GM21360 (cell line): ENCODE data around the gene MAB21L2.
"Not testable (repeated sequence)": the region's sequence is repeated elsewhere in the genome, so short reads cannot be mapped to it uniquely, and the experiment has no call there.

Source experiments
- ATAC-seq: cut with Tn5 transposase; IDR thresholded peaks from one replicate; pipeline ENCODE4 v1.9.1; 2021; ENCODE audit warnings: mild to moderate bottlenecking, moderate library complexity; ENCODE audit not compliant: unreplicated experiment

The MAB21L2 gene

DNA sequence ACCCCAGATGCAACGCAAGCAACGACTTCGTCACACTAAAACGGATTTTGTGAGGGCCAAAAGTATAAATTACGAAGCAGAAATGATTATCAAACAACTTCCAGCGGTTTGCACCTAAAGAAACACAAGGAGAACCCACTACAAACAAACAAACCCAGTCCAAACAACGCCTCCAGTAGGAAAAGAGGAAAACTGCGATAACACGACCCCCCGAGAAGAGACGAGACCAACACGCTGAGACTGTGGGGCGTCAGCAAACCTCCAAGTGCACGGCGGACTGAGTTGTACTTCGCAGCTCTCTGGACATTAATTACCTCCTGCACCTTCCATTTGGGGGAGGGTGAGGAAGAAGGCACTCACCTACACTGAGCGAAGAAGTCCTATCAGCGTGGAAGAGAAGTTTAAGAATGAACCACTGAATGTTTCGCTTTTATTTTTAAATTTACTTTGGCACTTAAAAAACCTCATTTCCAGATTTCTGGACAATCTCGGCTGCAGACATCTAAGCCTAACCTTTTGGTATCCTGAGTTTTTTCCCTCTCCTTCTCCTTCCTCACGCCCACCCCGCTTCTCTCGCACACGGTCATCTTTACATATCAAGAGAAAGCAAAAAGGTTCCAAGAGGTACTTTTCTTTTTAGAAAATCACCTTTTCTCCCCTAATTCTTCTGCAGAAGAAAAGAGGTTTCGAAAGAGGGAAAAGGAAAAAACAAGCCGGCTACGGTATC, at the start of gene MAB21L2:
MAB21L2 (plus strand) TSS at position 6 of the 727 bp plus-strand sequence. CDS start 879 bp downstream, outside the sequence.
- ATAC-seq, result no peak

DNA sequence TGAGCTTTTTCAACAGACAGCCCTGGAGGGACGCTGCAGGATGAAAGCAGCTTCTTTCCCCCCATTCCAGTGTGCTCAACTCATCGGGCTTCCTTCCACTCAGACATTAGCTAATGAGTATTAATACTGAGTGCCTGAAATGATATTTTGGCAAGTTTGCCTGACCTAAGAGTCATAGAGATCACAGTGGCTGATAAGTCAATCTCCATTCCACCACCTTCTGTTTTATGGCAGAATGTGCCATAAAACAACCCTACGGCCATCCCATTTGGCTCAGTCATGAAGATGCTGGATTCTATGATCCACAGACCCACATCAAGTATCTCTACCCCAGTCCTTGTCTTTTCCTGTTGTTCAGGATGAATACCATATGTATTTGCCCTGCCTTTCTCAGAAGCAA, 48.3 kb upstream of the MAB21L2 start:
- no peak for ATAC-seq

- ATAC-seq, result no peak
These were observed 47.1 kb upstream of the MAB21L2 start for GRCh38 chr4:150534818-150535217.

DNA sequence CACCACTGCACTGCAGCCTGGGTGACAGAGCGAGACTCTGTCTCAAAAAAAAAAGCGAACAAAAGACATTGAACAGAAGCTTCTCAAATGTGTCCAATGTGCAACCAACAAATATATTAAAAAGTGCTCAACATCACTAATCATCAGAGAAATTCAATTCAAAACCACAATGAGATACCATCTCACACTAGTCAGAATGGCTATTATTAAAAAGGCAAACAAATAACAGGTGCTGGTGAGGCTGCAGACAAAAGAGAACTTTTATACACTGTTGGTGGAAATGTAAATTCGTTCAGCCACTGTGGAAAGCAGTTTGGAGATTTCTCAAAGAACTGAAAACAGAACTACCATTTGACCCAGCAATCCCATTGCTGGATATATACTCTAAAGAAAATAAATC, 44.0 kb upstream of the MAB21L2 start:
- not testable (repeated sequence) for ATAC-seq

GRCh38 chr4:150540536-150540935, 41.4 kb upstream of the MAB21L2 start:
- no peak for ATAC-seq

DNA sequence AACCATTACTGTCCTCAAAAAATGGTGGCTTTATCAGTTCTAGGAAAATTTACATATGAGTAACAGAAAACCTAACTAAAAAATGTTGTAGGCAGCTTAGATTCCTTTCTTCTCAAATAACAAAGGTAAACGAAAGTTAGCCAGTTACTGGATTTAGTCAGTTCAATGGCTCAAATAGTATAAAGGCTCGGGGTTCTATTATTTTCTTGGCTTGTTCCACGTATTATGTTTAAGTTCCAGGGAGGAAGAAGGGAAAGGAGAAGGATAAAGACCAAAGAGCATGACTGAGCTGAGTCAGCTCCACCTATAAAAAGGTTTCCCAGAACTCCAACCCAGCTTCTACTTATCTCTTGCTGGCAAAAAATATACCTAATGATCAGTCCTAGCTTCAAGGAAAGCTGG, 41.0 kb upstream of the MAB21L2 start:
- ATAC-seq, result no peak

- ATAC-seq, result no peak
These were observed 40.3 kb upstream of the MAB21L2 start for GRCh38 chr4:150541681-150542080.

- no peak for ATAC-seq
These were observed 38.9 kb upstream of the MAB21L2 start for GRCh38 chr4:150543042-150543441.

GRCh38 chr4:150546286-150546685, 35.7 kb upstream of the MAB21L2 start:
- no peak for ATAC-seq

DNA sequence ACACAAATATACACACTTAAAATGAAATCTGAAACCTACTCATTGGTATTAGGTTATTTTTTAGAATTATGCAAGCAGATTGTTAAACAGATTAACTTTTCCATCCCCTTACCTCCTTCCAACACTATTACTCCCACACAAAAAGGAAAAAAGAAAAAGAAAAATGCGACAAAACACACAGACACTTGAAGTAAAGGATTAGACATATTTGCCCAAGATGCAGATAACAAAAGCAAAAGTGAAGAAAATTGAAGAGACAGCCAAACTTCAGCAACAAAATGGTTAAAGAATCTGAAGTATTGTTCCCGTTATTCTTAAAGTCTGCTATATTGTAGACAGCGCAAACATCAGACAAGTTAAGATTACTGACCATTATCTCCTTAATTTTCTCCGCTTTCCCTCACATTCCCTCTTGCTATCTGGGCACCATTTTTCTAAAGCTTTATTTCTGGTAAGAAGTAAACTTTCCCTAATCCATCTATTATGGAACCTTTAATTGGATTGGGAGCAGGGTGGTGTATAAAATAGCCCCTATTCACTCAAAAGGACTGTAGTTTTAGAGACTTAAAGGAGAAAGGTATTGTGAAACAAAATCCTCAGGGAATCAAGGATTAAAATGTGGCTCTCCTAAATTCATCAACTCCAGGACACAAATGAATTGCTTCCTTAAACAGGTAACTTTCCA, 34.7 kb upstream of the MAB21L2 start:
- ATAC-seq, result no peak

GRCh38 chr4:150557811-150558210, 24.1 kb upstream of the MAB21L2 start:
- not testable (repeated sequence) for ATAC-seq

DNA sequence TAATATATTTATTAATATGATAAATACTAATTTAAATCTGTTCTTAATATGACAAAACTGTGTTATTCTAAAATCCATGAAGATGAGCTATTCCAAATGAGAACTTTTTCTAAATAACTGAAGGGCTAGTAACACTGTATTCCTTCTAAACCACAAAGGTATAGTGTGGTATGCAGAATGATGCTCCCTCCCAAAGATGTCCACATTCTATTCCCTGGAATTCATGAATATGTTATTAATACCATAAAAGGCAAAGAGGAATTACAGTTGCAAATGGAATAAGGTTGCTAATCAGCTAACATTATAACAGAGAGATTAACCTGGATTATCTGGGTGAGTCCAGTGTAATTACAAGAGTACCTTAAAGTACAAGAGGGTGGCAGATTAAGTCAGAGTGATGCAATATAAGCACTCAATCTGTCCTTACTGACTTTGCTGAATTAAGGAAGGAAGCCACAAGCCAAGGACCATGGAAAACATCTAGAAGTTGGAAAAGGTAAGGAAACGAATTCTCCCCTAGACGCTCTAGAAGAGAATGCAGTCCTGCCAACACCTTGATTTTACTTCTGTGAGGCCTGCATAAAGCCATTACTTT, 20.7 kb upstream of the MAB21L2 start:
- no peak for ATAC-seq

DNA sequence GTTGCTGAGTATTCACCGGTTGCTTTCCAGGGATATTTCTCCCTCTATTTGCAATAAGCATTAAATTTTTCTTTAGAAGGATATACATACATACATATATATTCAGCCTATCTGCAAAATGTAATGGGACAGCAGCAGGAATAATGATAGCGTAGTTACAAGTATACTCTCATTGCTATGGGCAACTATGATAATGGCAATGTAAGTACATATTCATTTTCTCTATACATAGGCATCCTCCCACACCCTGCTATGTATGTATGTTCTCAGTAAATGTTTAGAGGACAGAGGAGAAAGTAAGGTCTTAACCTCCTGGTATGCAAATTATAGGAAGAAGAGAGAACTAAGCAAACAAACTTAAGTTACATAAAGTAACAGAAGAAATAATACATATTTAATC, 19.7 kb upstream of the MAB21L2 start:
- no peak for ATAC-seq

GRCh38 chr4:150562751-150563150, 19.2 kb upstream of the MAB21L2 start:
- ATAC-seq, result no peak

GRCh38 chr4:150564967-150565366, 17.0 kb upstream of the MAB21L2 start:
- not testable (repeated sequence) for ATAC-seq

DNA sequence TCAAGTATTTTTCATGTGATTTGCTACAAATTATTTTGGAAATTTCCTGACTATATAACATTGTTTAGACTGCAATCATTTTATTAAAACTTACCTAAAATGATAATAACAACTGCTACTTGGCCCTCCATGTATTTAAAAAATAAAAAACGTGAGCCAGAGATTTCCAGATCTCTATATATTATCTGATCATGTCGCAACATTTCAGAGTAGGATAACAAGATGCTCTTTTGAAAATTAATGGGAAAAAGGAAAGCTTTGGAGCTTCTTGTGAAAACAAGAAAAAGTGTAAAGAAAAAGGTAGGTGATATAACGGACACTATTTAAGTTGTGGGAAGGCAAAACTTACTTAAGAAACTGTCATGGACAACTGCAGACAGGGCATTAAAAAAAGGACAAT, 14.9 kb upstream of the MAB21L2 start:
- no peak for ATAC-seq

DNA sequence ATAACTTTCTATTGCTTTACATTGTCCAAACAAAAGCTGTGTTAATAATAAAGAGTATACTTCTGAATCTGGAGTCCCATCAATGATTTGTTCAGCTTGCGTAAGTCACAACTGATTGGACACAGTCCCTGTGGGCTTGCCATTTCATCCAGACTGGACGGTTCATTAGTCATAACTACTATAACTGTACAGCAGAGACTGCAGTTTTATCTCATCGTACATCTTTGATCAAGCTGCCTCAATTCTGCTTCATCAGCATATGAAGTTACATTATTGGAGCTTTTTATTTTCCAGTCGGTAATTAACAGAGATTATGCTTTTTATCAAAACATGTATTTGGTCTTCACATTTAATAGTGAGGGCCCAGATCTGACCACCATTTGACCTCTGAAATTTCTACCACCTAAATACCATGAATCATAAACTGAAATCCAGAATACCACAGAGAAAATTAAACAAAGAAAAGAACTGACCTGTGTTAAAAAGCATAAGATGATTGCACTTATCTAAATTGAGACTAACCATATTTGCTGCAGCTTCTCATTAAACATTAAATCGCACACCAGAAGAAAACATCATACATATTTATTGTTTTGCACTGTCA, 12.5 kb upstream of the MAB21L2 start:
- ATAC-seq, result no peak

DNA sequence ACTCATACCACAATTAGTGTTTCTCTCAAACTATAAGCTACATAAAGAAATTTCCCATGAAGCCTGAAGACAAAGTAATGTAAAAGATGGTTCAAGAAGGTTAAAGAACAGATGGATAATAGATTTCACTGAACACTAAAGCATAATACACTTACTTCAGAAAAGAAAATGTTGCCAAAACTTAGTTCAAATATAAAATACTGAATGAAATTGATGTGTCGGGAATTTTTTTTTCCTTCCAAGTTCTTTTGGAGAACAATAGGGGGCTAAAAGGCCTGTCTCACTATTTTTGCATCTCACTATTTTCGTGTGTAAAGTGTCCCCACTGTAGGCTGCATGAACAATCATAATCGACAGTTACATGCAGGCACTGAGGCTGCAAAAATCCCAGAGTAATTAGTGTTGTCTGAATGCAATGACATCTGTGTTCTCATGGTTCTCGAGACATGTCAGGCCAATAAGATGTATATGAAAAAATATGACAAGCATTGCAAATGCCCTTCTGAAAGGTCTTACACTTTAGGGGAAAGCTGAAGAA, 11.9 kb upstream of the MAB21L2 start:
- ATAC-seq, result no peak

GRCh38 chr4:150570862-150571261, 11.1 kb upstream of the MAB21L2 start:
- ATAC-seq, result no peak

- no peak for ATAC-seq
These were observed 9.0 kb upstream of the MAB21L2 start for GRCh38 chr4:150572704-150573504.

- no peak for ATAC-seq
These were observed 8.4 kb upstream of the MAB21L2 start for GRCh38 chr4:150573534-150573933.
